Heart left ventricle (tissue), 16 donors: Measurements from ENCODE around the gene HK3. TPM values are rescaled to one million over a fixed set of nuclear protein-coding genes. Genes with fewer than 3 reads are reported as not detected.

Experiments used
- ATAC-seq, 4 donors: fragments of 200-7000 bp; cut with Tn5 transposase; one replicate each; pipeline ENCODE4 v1.9.1; 2020 to 2022; ENCODE audit warnings: moderate library complexity in 4 of 4, mild to moderate bottlenecking in 3 of 4, moderate number of reproducible peaks in 1 of 4
- DNase-seq, 5 donors: peaks; one replicate each; pipeline ENCODE4 v3.0.0-alpha.2; 2020
- H3K27ac ChIP-seq, 12 donors: fragments of 200-600 bp; sonication (generic) in 4 of 12; one replicate each; pipeline versions ENCODE4 v1.5.0 to v1.8.0; 2016 to 2022; ENCODE audit warnings: mild to moderate bottlenecking in 2 of 12
- H3K27me3 ChIP-seq, 9 donors: fragments of 200-600 bp; sonication (generic) in 2 of 9; one replicate each; pipeline versions ENCODE4 v1.5.1 to v1.8.0; 2016 to 2022; ENCODE audit warnings: mild to moderate bottlenecking in 3 of 9
- H3K36me3 ChIP-seq, 9 donors: fragments of 200-600 bp; sonication (generic) in 2 of 9; one replicate each; pipeline versions ENCODE4 v1.5.0 to v1.8.0; 2018 to 2022; ENCODE audit warnings: mild to moderate bottlenecking in 2 of 9
- H3K4me1 ChIP-seq, 12 donors: fragments of 200-600 bp; sonication (generic) in 4 of 12; one replicate each; pipeline versions ENCODE4 v1.5.0 to v1.8.0; 2016 to 2022; ENCODE audit warnings: mild to moderate bottlenecking in 3 of 12
- H3K4me3 ChIP-seq, 12 donors: fragments of 200-600 bp; sonication (generic) in 4 of 12; one replicate each; pipeline versions ENCODE4 v1.5.0 to v1.8.0; 2017 to 2022; ENCODE audit warnings: mild to moderate bottlenecking in 9 of 12, moderate library complexity in 4 of 12
- H3K9me3 ChIP-seq, 12 donors: fragments of 200-600 bp; sonication (generic) in 4 of 12; one replicate each; pipeline versions ENCODE4 v1.5.0 to v1.8.0; 2016 to 2022; ENCODE audit warnings: mild to moderate bottlenecking in 1 of 12
- CTCF ChIP-seq, 12 donors: fragments of 200-600 bp; sonication (generic) in 4 of 12; IDR thresholded peaks; one replicate each; pipeline versions ENCODE4 v1.5.0 to v1.8.0; 2018 to 2022; ENCODE audit warnings: antibody characterized with exemption in 12 of 12, mild to moderate bottlenecking in 5 of 12
- POLR2A ChIP-seq, 2 donors: fragments of 450-650 bp; IDR thresholded peaks; one replicate each; pipeline ENCODE4 v1.6.1; 2017; ENCODE audit warnings: antibody characterized with exemption in 2 of 2, mild to moderate bottlenecking in 2 of 2, moderate library complexity in 2 of 2
- WGBS, 4 donors: extraction: QIAGEN DNeasy Blood & Tissue Kit in 2 of 4; methylation state at CpG; one replicate each; pipeline versions ENCODE4 v1.1.5 to v1.1.7; 2013 to 2018; 5-methylcytosine and 5-hydroxymethylcytosine counted together
- intact Hi-C, 10 donors: fragments of 100-400 bp; cut with DNase I; formaldehyde crosslinking; loops; one replicate each; pipeline versions ENCODE4 v1.11.1 to v1.14.2; 2022
- polyA plus RNA-seq, 2 donors: library from polyadenylated mRNA; stranded (reverse); fragments of 200-250 nt; gene quantifications; one replicate each; pipeline ENCODE4 v1.2.3, GENCODE V29; 2013
- total RNA-seq, 9 donors: library from RNA; depleted of rRNA in 2 of 9; stranded (reverse); fragments of >200 nt in 2 of 9; fragmentation: NEBNext Ultra II Directional in 3 of 9; extraction: Animal tissue kit (Norgen Biotek cat#: 25700) in 3 of 9; gene quantifications; one replicate each; pipeline versions ENCODE4 v1.1.0 to v1.2.4, GENCODE V29; 2016 to 2023
- donor health status: ischemic (EF 13 %, LVEDD 7.1; RV severe dilation, severe dysfunction).
- donor health status: healthy with polysubstance abuse.
- donor health status: DM: no; HTN: yes; CAD: no.
- donor health status: DM: no; HTN: no; CAD: no.
- donor health status: ischemic (EF 25% LVEDD 6.9; RV normal size, moderate dysfunction).
- donor health status: ischemic (EF 25% LVEDD 5.7; RV mildly dilated, moderate dysfunction).
- donor health status: healthy.
- donor health status: DM: yes; HTN: yes; CAD: no.
- donor health status: ischemic (EF 35%, LVEDD 5.7; RV mildly dilated, moderate dysfunction).
- donor health status: nonischemic (EF 11% LVEDD 7.7; RV severe dilation, severe dysfunction).
- donor health status: DM: yes; HTN: yes; CAD: no.
- donor health status: PGD.
- donor health status: ischemic (EF 29% LVEDD 5.4; RV normal size, mild dysfunction).
- donor health status: nonischemic (EF 23%, LVEDD 6.1; RV moderate dilation, normal function).

HK3 gene
- total and polyA plus RNA-seq, 11 donors, result 0.46 to 44.0 (median 2.5) TPM

DNA sequence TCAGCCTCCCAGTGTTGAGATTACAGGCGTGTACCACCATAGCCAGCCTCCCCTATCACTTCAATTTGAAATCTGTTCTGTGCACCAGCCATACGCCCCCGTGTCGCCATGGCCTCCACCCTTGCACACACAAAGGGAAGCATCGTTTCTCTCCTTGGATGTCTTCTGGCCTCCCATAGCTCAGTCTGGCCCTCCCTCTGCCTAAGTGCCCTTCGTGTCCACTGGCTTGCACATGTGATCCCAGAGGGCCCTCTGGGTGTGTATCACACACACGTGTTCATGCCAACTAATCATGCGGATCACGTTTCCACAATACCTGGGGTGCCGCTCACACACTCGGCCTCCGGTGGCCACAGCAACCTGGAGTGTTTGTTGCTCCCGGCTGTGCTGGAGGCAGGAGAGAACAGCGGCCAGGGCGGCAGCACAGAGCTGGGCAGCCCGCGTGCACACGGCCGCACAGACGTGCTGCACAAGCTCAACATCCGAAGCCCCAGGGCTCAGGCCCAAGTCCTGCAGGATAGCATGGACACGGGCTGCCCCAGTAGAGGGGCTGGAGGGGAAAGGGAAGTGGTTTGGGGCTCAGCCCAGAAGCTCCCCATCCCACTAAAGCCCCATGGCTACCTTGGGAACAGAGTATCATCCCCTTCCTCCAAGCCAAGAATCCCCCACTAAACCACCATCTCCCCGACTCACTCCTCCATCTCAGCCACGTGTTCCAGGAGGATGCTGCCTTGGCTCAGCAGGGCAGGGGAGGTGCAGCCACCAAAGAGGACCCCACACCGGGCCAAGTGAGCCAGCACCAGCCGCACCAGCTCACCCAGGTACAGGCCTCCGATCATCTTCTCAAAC, 10.9 kb downstream of the HK3 start:
- TF ChIP-seq POLR2A (IDR thresholded peaks at IDR 0.05) (no peak), CTCF (IDR thresholded peaks at IDR 0.05) (no peak)
- intact Hi-C loops, result no loop called here
- Histone ChIP-seq H3K4me1 (no peaks in the 10 kb centered on the region), H3K27ac (no peak overlapping the region), H3K36me3 (peaks cover 0 to 46% (median 0%) of the 10 kb centered on the region in 9 donors), H3K9me3 (no peaks in the 10 kb centered on the region), H3K4me3 (no peak overlapping the region), H3K27me3 (peaks cover 0 to 9% (median 0%) of the 10 kb centered on the region in 9 donors)
- 88 to 90% (median 89%) methylated on average over 22 to 27 of the region's 27 CpGs for WGBS, 4 donors
- no peak for ATAC-seq
- peak in 1 of 5 donors; percentile 8 for DNase-seq

GRCh38 chr5:176887252-176887849, 11.8 kb downstream of the HK3 start:
- peaks cover 0 to 4% (median 0%) of the 10 kb centered on the region in 9 donors for H3K27me3 ChIP-seq
- no peak overlapping the region for H3K27ac ChIP-seq
- peaks cover 0 to 46% (median 0%) of the 10 kb centered on the region in 9 donors for H3K36me3 ChIP-seq
- H3K4me3 ChIP-seq, result no peak overlapping the region
- intact Hi-C loops, result no loop called here
- no peak for ATAC-seq
- no peaks in the 10 kb centered on the region for H3K4me1 ChIP-seq
- DNase-seq, result peak in 2 of 5 donors; percentile 21 to 55
- WGBS, 4 donors, result 86 to 91% (median 89%) methylated on average over 18 to 28 of the region's 28 CpGs
- no peak for TF ChIP-seq CTCF (IDR thresholded peaks at IDR 0.05)
- no peak for TF ChIP-seq POLR2A (IDR thresholded peaks at IDR 0.05)
- no peaks in the 10 kb centered on the region for H3K9me3 ChIP-seq

GRCh38 chr5:176886336-176887251, 12.6 kb downstream of the HK3 start:
- 88 to 94% (median 90%) methylated on average over 7 to 13 of the region's 13 CpGs for WGBS, 4 donors
- Histone ChIP-seq H3K9me3 (no peaks in the 10 kb centered on the region), H3K36me3 (peaks cover 0 to 46% (median 0%) of the 10 kb centered on the region in 9 donors), H3K4me1 (no peaks in the 10 kb centered on the region), H3K27ac (no peak overlapping the region), H3K4me3 (no peak overlapping the region), H3K27me3 (peaks cover 0 to 4% (median 0%) of the 10 kb centered on the region in 9 donors)
- DNase-seq (peak in 2 of 5 donors; percentile 3 to 42), ATAC-seq (no peak)
- TF ChIP-seq POLR2A (IDR thresholded peaks at IDR 0.05), result no peak
- no peak for TF ChIP-seq CTCF (IDR thresholded peaks at IDR 0.05)
- intact Hi-C loops, result no loop called here
